GM12878 (cell line): Measurements from ENCODE around the gene ADD1.

ENCODE experiments used
- BACH1 ChIP-seq: fragments of 450-650 bp; IDR thresholded peaks from 2 replicates; pipeline ENCODE4 v1.6.1; 2017; ENCODE audit warnings: mild to moderate bottlenecking, borderline replicate concordance
- CBX3 ChIP-seq: fragments of 200-600 bp; sonication (generic); IDR thresholded peaks from 2 replicates; pipeline ENCODE4 v1.6.1; 2016; ENCODE audit warnings: low read depth, borderline replicate concordance
- JUNB ChIP-seq: IDR thresholded peaks from 2 replicates; pipeline ENCODE4 v1.6.1; 2016; ENCODE audit warnings: antibody characterized with exemption, mild to moderate bottlenecking
- MXI1 ChIP-seq: fragments of 150-350 bp; IDR thresholded peaks from 2 replicates; pipeline ENCODE4 v1.6.1; 2011; ENCODE audit warnings: low read depth, mild to moderate bottlenecking, inconsistent platforms, low read length, improper control_type of control experiment
- NFYA ChIP-seq: IDR thresholded peaks from 2 replicates; pipeline ENCODE4 v1.6.1; 2011; ENCODE audit warnings: low read depth, mild to moderate bottlenecking, low read length, improper control_type of control experiment, borderline replicate concordance
- PAX8 ChIP-seq: fragments of 450-650 bp; IDR thresholded peaks from 2 replicates; pipeline ENCODE4 v1.6.1; 2017; ENCODE audit warnings: mild to moderate bottlenecking, moderate library complexity
- POLR2A ChIP-seq: IDR thresholded peaks from 2 replicates; pipeline ENCODE4 v1.6.1; 2011; ENCODE audit warnings: low read depth, mild to moderate bottlenecking, low read length
- POLR2AphosphoS2 ChIP-seq: IDR thresholded peaks from 2 replicates; pipeline ENCODE4 v1.6.1; 2011; ENCODE audit warnings: low read depth, mild to moderate bottlenecking, low read length, improper control_type of control experiment, moderate library complexity
- POLR2AphosphoS5 ChIP-seq: IDR thresholded peaks from 2 replicates; pipeline ENCODE4 v1.6.1; 2011; ENCODE audit warnings: mild to moderate bottlenecking, low read length, inconsistent platforms
- SIX5 ChIP-seq: IDR thresholded peaks from 2 replicates; pipeline ENCODE4 v1.6.1; 2011; ENCODE audit warnings: mild to moderate bottlenecking, low read depth, low read length, moderate library complexity; ENCODE audit not compliant: severe bottlenecking
- TAF1 ChIP-seq: IDR thresholded peaks from 2 replicates; pipeline ENCODE4 v1.6.1; 2011; ENCODE audit warnings: mild to moderate bottlenecking, low read depth, low read length, borderline replicate concordance
- TF ChIP-seq, protein P1 (sequence below): IDR thresholded peaks from 2 replicates; pipeline ENCODE4 v1.6.1; 2012; ENCODE audit warnings: low read depth, low read length, improper control_type of control experiment
- TF ChIP-seq, protein P2 (sequence below), 3 experiments: IDR thresholded peaks in 2 of 3; conservative IDR thresholded peaks in 1 of 3; 2 replicates each; pipeline ENCODE4 v1.5.1; 2011; ENCODE audit warnings: low read depth in 3 of 3, low read length in 3 of 3, mild to moderate bottlenecking in 3 of 3, control low read depth in 2 of 3, moderate library complexity in 2 of 3, inconsistent platforms in 1 of 3, mixed read lengths in 1 of 3; ENCODE audit not compliant: control insufficient read depth in 2 of 3, insufficient read depth in 1 of 3; ENCODE audit errors: extremely low read depth in 1 of 3
- TF ChIP-seq, protein P3 (sequence below): IDR thresholded peaks from 2 replicates; pipeline ENCODE4 v1.6.1; 2011; ENCODE audit warnings: borderline replicate concordance, low read depth, mild to moderate bottlenecking, moderate library complexity, mixed read lengths, low read length; ENCODE audit not compliant: insufficient read depth; ENCODE audit errors: extremely low read length

DNA sequence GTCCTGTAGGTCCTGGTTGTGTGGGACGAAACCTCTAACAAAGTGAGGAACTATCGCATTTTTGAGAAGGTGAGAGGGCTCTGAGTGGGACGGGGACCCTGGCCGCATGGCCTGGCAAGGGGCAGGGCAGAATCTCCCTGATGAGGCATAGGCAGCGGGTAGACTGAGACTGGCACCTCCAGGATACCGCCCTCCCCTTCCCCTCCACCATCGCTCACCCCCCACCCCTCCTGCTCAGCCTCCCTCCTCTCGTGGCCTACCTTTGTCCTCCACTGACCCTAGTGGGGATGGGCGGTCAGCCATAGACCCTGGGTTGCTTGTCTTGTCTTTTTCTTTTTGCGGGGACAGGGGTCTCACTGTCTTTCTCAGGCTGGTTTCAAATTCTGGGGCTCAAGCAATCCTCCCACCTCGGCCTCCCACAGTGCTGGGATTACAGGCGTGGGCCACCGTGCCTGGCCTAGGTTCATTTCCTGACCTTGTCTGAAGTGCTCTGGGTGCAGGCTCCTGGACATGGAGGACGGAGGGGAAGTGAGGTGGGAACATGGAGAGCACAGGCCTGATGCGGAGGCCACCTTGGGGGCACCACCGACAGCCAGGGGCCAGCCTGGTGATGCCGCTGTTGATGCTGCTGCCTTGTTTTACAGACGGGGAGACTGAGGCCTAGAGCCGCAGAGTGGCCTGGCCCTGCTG is 10.5 kb upstream of the ADD1 start:
- TF ChIP-seq JUNB (no peak), CBX3 (no peak), POLR2AphosphoS2 (no peak), PAX8 (no peak), NFYA (no peak), SIX5 (no peak), TAF1 (no peak), POLR2A (no peak), MXI1 (no peak), BACH1 (no peak), POLR2AphosphoS5 (no peak)
- TF ChIP-seq, protein P1, sequence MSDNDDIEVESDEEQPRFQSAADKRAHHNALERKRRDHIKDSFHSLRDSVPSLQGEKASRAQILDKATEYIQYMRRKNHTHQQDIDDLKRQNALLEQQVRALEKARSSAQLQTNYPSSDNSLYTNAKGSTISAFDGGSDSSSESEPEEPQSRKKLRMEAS, result no peak
- TF ChIP-seq, protein P2, sequence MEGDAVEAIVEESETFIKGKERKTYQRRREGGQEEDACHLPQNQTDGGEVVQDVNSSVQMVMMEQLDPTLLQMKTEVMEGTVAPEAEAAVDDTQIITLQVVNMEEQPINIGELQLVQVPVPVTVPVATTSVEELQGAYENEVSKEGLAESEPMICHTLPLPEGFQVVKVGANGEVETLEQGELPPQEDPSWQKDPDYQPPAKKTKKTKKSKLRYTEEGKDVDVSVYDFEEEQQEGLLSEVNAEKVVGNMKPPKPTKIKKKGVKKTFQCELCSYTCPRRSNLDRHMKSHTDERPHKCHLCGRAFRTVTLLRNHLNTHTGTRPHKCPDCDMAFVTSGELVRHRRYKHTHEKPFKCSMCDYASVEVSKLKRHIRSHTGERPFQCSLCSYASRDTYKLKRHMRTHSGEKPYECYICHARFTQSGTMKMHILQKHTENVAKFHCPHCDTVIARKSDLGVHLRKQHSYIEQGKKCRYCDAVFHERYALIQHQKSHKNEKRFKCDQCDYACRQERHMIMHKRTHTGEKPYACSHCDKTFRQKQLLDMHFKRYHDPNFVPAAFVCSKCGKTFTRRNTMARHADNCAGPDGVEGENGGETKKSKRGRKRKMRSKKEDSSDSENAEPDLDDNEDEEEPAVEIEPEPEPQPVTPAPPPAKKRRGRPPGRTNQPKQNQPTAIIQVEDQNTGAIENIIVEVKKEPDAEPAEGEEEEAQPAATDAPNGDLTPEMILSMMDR (IDR thresholded peaks at IDR 0.05 in 2 of 3, conservative IDR thresholded peaks at IDR 0.05 in 1 of 3; ENCODE audit: control insufficient read depth in 2 of 3, extremely low read depth in 1 of 3, insufficient read depth in 1 of 3, low read depth in 3 of 3, low read length in 3 of 3), result no peak
- TF ChIP-seq, protein P3, sequence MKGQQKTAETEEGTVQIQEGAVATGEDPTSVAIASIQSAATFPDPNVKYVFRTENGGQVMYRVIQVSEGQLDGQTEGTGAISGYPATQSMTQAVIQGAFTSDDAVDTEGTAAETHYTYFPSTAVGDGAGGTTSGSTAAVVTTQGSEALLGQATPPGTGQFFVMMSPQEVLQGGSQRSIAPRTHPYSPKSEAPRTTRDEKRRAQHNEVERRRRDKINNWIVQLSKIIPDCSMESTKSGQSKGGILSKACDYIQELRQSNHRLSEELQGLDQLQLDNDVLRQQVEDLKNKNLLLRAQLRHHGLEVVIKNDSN, result no peak
